GM18861 (cell line): ENCODE measurements around the gene GPRIN2.
"Not testable (repeated sequence)": the region's sequence is repeated elsewhere in the genome, so short reads cannot be mapped to it uniquely, and the experiment has no call there.

Experiments used
- ATAC-seq: cut with Tn5 transposase; IDR thresholded peaks from one replicate; pipeline ENCODE4 v1.9.1; 2021; ENCODE audit not compliant: unreplicated experiment

GPRIN2 gene

GRCh38 chr10:46570655-46571054 lies 14.2 kb upstream of the GPRIN2 start:
- ATAC-seq, result not testable (repeated sequence)

- not testable (repeated sequence) for ATAC-seq
Measured at GRCh38 chr10:46567151-46567550, 10.7 kb upstream of the GPRIN2 start.

GRCh38 chr10:46565591-46566332 lies 9.3 kb upstream of the GPRIN2 start:
- not testable (repeated sequence) for ATAC-seq

GRCh38 chr10:46560952-46561351 lies 4.5 kb upstream of the GPRIN2 start:
- no peak for ATAC-seq

GRCh38 chr10:46560381-46560780 lies 3.9 kb upstream of the GPRIN2 start:
- ATAC-seq, result no peak

GRCh38 chr10:46559231-46559671 lies 2.8 kb upstream of the GPRIN2 start:
- ATAC-seq, result no peak

GRCh38 chr10:46558392-46559185 lies 2.1 kb upstream of the GPRIN2 start:
- no peak for ATAC-seq

GRCh38 chr10:46558122-46558391 lies 1.6 kb upstream of the GPRIN2 start:
- ATAC-seq, result no peak

- ATAC-seq, result no peak
Measured at GRCh38 chr10:46557319-46558121, 1.1 kb upstream of the GPRIN2 start.

GRCh38 chr10:46555713-46556514 lies 544 bp downstream of the GPRIN2 start:
- ATAC-seq, result no peak

- no peak for ATAC-seq
Measured at GRCh38 chr10:46555366-46555712, 1.1 kb downstream of the GPRIN2 start.

GRCh38 chr10:46554166-46554781 lies 2.2 kb downstream of the GPRIN2 start:
- ATAC-seq, result no peak

- no peak for ATAC-seq
Measured at GRCh38 chr10:46553238-46554049, 3.0 kb downstream of the GPRIN2 start.

GRCh38 chr10:46552526-46553237 lies 3.8 kb downstream of the GPRIN2 start:
- no peak for ATAC-seq

- ATAC-seq, result no peak
Measured at GRCh38 chr10:46551701-46552525, 4.5 kb downstream of the GPRIN2 start.

GRCh38 chr10:46550795-46551700 lies 5.4 kb downstream of the GPRIN2 start:
- ATAC-seq, result no peak
